ENCODE measurements around the gene PRPF6.

PRPF6 gene

DNA sequence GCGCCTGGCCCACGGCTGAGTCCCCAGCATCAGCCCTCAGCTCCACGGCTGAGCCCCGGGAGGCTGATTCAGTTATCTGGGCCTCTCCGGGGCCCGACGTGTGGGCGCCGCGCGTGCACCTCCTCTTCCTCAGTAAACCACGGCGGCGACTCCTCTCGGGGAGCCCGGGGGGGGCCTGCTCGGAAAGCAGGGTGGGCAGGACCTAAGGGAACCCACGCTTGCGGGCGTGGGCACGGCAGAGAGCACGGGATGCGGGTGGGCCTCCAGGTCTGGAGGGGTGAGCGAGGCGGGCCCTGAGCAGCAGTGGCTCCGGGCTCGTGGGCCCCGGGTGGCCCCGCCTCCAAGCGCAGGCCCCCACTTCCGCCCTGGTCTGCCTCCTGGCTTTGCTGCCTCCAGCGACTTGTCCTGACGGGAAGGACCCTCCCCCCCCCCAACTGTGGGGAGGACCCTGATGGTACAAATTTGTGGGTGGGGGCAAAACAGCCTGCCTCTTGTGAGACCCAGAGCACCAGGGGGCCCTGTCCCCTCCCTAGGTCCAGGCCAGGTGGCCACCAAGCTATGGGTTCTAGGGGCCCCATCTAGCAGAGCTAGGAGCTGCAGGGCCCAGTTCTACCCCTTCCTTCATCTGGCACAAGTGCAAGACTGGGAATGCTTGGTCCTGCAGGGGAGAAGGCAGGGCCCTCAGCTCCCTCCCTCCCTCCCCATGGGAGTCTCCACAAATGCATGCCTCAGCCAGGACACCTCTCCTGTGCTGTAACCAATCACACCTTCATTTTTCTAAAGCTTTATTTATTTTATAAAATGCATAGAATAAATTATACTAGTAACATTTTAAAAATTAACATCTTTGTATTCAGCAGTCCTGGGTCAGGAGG is 41.6 kb upstream of the PRPF6 start:
- no peak for ATAC-seq
- TF ChIP-seq ESRRG (CRISPR knock-in tag; IDR thresholded peaks at IDR 0.05) = no peak
- TF ChIP-seq CSDC2 (CRISPR knock-in tag; IDR thresholded peaks at IDR 0.05) = no peak
- TF ChIP-seq GLIS3 (CRISPR knock-in tag; IDR thresholded peaks at IDR 0.05) = no peak
- TF ChIP-seq ZC3H10 (CRISPR knock-in tag; IDR thresholded peaks at IDR 0.05) = no peak
- TF ChIP-seq ZNF70 (CRISPR knock-in tag; IDR thresholded peaks at IDR 0.05) = no peak
- no peak for TF ChIP-seq RARB (CRISPR knock-in tag; IDR thresholded peaks at IDR 0.05)
- TF ChIP-seq TOX (CRISPR knock-in tag; IDR thresholded peaks at IDR 0.05; ENCODE audit: borderline replicate concordance) = no peak
- no peak for TF ChIP-seq ZNF565 (CRISPR knock-in tag; conservative IDR thresholded peaks at IDR 0.05; ENCODE audit: low read depth)
- no peak for TF ChIP-seq SNAI2 (CRISPR knock-in tag; IDR thresholded peaks at IDR 0.05)
- TF ChIP-seq, protein P1, sequence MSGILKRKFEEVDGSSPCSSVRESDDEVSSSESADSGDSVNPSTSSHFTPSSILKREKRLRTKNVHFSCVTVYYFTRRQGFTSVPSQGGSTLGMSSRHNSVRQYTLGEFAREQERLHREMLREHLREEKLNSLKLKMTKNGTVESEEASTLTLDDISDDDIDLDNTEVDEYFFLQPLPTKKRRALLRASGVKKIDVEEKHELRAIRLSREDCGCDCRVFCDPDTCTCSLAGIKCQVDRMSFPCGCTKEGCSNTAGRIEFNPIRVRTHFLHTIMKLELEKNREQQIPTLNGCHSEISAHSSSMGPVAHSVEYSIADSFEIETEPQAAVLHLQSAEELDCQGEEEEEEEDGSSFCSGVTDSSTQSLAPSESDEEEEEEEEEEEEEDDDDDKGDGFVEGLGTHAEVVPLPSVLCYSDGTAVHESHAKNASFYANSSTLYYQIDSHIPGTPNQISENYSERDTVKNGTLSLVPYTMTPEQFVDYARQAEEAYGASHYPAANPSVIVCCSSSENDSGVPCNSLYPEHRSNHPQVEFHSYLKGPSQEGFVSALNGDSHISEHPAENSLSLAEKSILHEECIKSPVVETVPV (CRISPR knock-in tag; IDR thresholded peaks at IDR 0.05) = no peak
- no peak for TF ChIP-seq ZFP3 (CRISPR knock-in tag; IDR thresholded peaks at IDR 0.05)
- no peak for TF ChIP-seq ARNTL (CRISPR knock-in tag; IDR thresholded peaks at IDR 0.05; ENCODE audit: borderline replicate concordance, low read depth)
- TF ChIP-seq ZNF8 (CRISPR knock-in tag; IDR thresholded peaks at IDR 0.05) = no peak
- TF ChIP-seq, protein P2, sequence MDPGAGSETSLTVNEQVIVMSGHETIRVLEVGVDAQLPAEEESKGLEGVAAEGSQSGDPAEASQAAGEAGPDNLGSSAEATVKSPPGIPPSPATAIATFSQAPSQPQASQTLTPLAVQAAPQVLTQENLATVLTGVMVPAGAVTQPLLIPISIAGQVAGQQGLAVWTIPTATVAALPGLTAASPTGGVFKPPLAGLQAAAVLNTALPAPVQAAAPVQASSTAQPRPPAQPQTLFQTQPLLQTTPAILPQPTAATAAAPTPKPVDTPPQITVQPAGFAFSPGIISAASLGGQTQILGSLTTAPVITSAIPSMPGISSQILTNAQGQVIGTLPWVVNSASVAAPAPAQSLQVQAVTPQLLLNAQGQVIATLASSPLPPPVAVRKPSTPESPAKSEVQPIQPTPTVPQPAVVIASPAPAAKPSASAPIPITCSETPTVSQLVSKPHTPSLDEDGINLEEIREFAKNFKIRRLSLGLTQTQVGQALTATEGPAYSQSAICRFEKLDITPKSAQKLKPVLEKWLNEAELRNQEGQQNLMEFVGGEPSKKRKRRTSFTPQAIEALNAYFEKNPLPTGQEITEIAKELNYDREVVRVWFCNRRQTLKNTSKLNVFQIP (CRISPR knock-in tag; IDR thresholded peaks at IDR 0.05; ENCODE audit: borderline replicate concordance, low read depth) = no peak
- TF ChIP-seq, protein P3, sequence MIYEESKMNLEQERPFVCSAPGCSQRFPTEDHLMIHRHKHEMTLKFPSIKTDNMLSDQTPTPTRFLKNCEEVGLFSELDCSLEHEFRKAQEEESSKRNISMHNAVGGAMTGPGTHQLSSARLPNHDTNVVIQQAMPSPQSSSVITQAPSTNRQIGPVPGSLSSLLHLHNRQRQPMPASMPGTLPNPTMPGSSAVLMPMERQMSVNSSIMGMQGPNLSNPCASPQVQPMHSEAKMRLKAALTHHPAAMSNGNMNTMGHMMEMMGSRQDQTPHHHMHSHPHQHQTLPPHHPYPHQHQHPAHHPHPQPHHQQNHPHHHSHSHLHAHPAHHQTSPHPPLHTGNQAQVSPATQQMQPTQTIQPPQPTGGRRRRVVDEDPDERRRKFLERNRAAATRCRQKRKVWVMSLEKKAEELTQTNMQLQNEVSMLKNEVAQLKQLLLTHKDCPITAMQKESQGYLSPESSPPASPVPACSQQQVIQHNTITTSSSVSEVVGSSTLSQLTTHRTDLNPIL (CRISPR knock-in tag; IDR thresholded peaks at IDR 0.05; ENCODE audit: low read depth) = no peak

DNA sequence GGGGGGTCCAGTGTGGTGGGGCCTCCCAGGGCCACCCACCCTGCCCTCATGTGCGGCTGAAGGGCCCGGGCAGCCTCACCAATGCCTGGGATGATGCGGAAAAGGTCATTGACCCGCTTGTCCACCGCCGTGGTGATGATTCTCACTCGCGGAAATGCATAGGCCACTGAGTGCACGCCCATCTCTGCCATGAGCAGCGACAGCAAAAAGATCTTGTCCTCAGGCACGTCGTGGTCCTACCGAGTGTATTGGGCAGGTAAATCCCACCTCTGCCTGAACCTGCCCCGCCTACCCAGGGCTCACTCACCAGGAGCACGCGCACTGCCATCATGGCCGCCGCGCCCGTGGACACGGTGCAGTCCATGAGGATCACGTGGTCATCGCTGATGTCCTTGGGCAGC is 40.9 kb upstream of the PRPF6 start:
- no peak for ATAC-seq
- no peak for TF ChIP-seq GLIS3 (CRISPR knock-in tag; IDR thresholded peaks at IDR 0.05)
- TF ChIP-seq ZFP30 (CRISPR knock-in tag; IDR thresholded peaks at IDR 0.05) = no peak
- TF ChIP-seq OSR1 (CRISPR knock-in tag; IDR thresholded peaks at IDR 0.05) = no peak
- TF ChIP-seq, protein P2 (CRISPR knock-in tag; IDR thresholded peaks at IDR 0.05; ENCODE audit: borderline replicate concordance, low read depth) = no peak
- no peak for TF ChIP-seq ZFP3 (CRISPR knock-in tag; IDR thresholded peaks at IDR 0.05)
- no peak for TF ChIP-seq ISL1 (CRISPR knock-in tag; IDR thresholded peaks at IDR 0.05)
- no peak for TF ChIP-seq CSDC2 (CRISPR knock-in tag; IDR thresholded peaks at IDR 0.05)
- TF ChIP-seq ZNF565 (CRISPR knock-in tag; conservative IDR thresholded peaks at IDR 0.05; ENCODE audit: low read depth) = no peak
- TF ChIP-seq ESRRG (CRISPR knock-in tag; IDR thresholded peaks at IDR 0.05) = no peak
- TF ChIP-seq, protein P4, sequence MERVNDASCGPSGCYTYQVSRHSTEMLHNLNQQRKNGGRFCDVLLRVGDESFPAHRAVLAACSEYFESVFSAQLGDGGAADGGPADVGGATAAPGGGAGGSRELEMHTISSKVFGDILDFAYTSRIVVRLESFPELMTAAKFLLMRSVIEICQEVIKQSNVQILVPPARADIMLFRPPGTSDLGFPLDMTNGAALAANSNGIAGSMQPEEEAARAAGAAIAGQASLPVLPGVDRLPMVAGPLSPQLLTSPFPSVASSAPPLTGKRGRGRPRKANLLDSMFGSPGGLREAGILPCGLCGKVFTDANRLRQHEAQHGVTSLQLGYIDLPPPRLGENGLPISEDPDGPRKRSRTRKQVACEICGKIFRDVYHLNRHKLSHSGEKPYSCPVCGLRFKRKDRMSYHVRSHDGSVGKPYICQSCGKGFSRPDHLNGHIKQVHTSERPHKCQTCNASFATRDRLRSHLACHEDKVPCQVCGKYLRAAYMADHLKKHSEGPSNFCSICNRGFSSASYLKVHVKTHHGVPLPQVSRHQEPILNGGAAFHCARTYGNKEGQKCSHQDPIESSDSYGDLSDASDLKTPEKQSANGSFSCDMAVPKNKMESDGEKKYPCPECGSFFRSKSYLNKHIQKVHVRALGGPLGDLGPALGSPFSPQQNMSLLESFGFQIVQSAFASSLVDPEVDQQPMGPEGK (CRISPR knock-in tag; IDR thresholded peaks at IDR 0.05; ENCODE audit: borderline replicate concordance) = no peak
- no peak for TF ChIP-seq RARB (CRISPR knock-in tag; IDR thresholded peaks at IDR 0.05)
- no peak for TF ChIP-seq ARNTL (CRISPR knock-in tag; IDR thresholded peaks at IDR 0.05; ENCODE audit: borderline replicate concordance, low read depth)
- TF ChIP-seq SNAI2 (CRISPR knock-in tag; IDR thresholded peaks at IDR 0.05) = no peak
- TF ChIP-seq TOX (CRISPR knock-in tag; IDR thresholded peaks at IDR 0.05; ENCODE audit: borderline replicate concordance) = no peak
- no peak for TF ChIP-seq TCF4 (CRISPR knock-in tag; IDR thresholded peaks at IDR 0.05; ENCODE audit: borderline replicate concordance)

Measured in SK-N-SH treated with all-trans-retinoic acid at 6 μM for 48 hours (cell line).